Cardiac muscle cell (in vitro differentiated cells and primary cell): Measurements from ENCODE around the gene MRPS12. TPM values are rescaled to one million over a fixed set of nuclear protein-coding genes. Genes with fewer than 3 reads are reported as not detected.

Experiments
- DNase-seq, 2 donors: peaks; one replicate each; pipeline versions ENCODE4 v3.0.0 to v3.0.0-alpha.2; 2010 to 2017; ENCODE audit warnings: low read depth in 1 of 2, low spot score in 1 of 2
- H3K27ac ChIP-seq: fragments of 200-600 bp; sonication (generic); 2 replicates; pipeline ENCODE4 v1.5.1; 2016
- H3K27me3 ChIP-seq: fragments of 200-600 bp; sonication (generic); 2 replicates; pipeline ENCODE4 v1.6.0; 2016; ENCODE audit warnings: control low read depth
- H3K36me3 ChIP-seq: fragments of 200-600 bp; sonication (generic); 2 replicates; pipeline ENCODE4 v1.5.1; 2016; ENCODE audit warnings: control low read depth
- H3K4me1 ChIP-seq: fragments of 200-600 bp; sonication (generic); 2 replicates; pipeline ENCODE4 v1.8.1; 2017; ENCODE audit warnings: low read depth, mild to moderate bottlenecking, mixed run types
- H3K4me3 ChIP-seq: fragments of 200-600 bp; sonication (generic); 2 replicates; pipeline ENCODE4 v1.5.1; 2016; ENCODE audit warnings: mild to moderate bottlenecking
- H3K9me3 ChIP-seq: fragments of 200-600 bp; sonication (generic); 2 replicates; pipeline ENCODE4 v1.5.1; 2017; ENCODE audit warnings: low read depth, mild to moderate bottlenecking, control low read depth
- polyA plus RNA-seq: library from polyadenylated mRNA; unstranded; fragments of >200 nt; fragmentation: Nextera tagmentation; extraction: Ambion mirVana; gene quantifications from 2 replicates; pipeline ENCODE4 v1.2.1, GENCODE V29; 2016
- total RNA-seq: library from RNA; depleted of rRNA; stranded (reverse); fragments of >200 nt; gene quantifications from 2 replicates; pipeline ENCODE4 v1.2.3, GENCODE V29; 2016
- TF ChIP-seq, protein P1 (sequence below): IDR thresholded peaks from 2 replicates; pipeline ENCODE4 v1.5.1; 2012; ENCODE audit warnings: low read depth, mild to moderate bottlenecking, low read length

The MRPS12 gene
- total and polyA plus RNA-seq, 2 experiments from 2014 or later, result 52.0 to 72.2 TPM

DNA sequence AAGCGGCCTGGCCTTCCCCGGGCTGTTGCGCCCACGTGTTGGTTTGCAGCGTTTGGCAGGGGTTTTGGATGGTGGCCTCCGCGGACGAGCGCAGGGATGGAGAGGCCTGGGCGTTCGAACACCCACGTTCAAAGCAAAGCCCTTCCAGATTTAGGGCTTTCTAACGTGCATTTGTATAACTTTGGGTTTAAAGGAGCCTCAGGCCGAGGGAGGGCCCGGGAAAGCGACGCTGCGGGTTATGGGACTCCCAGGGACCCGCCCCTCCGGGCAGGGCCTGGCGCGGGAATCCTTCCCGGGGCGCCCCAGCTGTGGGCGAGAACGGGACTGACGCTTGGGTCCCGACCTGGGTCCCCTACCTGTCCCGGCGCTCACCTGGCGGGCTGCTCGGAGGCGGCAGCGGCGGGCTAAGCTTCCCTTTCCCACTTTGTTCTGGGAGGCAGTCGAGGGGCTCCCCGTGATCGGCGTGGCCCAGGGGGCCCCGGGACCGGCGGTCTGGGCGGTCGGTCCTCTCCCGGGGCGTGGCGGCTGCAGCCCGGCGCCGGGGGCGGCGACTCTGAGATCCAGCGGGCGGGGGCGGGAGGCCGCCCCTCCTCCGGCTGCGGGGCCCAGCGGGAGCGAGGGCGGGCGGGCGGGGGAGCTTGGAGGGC, 44.6 kb downstream of the MRPS12 start, which contains the start of gene FBXO17:
Gene FBXO17 (minus strand): TSS at position 529 of the 647 bp plus-strand sequence. CDS start 25,423 bp downstream, outside the sequence.
- Histone ChIP-seq H3K4me3 (peak within 1 kb of the TSS; percentile 63), H3K36me3 (no peaks in the 10 kb centered on the region), H3K4me1 (peaks cover 15% of the 10 kb centered on the region), H3K27me3 (no peaks in the 10 kb centered on the region), H3K27ac (peak within 1 kb of the TSS; percentile 81), H3K9me3 (no peaks in the 10 kb centered on the region)
- TF ChIP-seq, protein P1, sequence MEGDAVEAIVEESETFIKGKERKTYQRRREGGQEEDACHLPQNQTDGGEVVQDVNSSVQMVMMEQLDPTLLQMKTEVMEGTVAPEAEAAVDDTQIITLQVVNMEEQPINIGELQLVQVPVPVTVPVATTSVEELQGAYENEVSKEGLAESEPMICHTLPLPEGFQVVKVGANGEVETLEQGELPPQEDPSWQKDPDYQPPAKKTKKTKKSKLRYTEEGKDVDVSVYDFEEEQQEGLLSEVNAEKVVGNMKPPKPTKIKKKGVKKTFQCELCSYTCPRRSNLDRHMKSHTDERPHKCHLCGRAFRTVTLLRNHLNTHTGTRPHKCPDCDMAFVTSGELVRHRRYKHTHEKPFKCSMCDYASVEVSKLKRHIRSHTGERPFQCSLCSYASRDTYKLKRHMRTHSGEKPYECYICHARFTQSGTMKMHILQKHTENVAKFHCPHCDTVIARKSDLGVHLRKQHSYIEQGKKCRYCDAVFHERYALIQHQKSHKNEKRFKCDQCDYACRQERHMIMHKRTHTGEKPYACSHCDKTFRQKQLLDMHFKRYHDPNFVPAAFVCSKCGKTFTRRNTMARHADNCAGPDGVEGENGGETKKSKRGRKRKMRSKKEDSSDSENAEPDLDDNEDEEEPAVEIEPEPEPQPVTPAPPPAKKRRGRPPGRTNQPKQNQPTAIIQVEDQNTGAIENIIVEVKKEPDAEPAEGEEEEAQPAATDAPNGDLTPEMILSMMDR, result no peak
- DNase-seq, result peak; percentile 74 to 75

DNA sequence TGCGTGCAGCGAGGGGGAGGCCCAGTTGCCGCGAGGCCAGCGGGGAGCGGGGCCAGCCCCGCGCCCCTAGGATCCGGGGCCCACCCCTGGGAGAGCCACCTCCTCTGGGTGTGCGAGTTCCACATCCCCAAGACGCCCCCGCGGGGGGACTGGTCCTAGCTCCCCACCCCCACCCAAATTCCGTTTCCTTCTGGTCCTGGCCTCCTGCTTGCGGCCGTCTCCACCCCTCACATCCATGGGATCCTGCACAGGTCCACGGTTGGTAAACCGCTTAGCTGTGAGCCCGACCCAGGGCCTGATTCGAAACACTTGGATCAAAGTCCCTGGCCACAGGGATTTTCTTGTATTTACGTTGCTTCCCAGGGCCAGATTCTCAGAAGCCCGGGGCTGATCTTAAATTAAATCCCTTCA, 45.1 kb downstream of the MRPS12 start:
- H3K4me3 ChIP-seq, result peak overlapping the region; percentile 63
- peak overlapping the region; percentile 81 for H3K27ac ChIP-seq
- H3K4me1 ChIP-seq, result peaks cover 15% of the 10 kb centered on the region
- H3K27me3 ChIP-seq, result no peaks in the 10 kb centered on the region
- H3K36me3 ChIP-seq, result no peaks in the 10 kb centered on the region
- DNase-seq, result peak in 1 of 2 donors; percentile 60
- no peaks in the 10 kb centered on the region for H3K9me3 ChIP-seq
- TF ChIP-seq, protein P1, result no peak

GRCh38 chr19:38977445-38978325, 46.9 kb downstream of the MRPS12 start:
- DNase-seq, result no peak
- no peaks in the 10 kb centered on the region for H3K9me3 ChIP-seq
- peaks cover 15% of the 10 kb centered on the region for H3K4me1 ChIP-seq
- H3K4me3 ChIP-seq, result no peak overlapping the region
- peak overlapping the region; percentile 1 for H3K27ac ChIP-seq
- no peaks in the 10 kb centered on the region for H3K27me3 ChIP-seq
- no peaks in the 10 kb centered on the region for H3K36me3 ChIP-seq
- TF ChIP-seq, protein P1, result no peak

GRCh38 chr19:38978326-38978689, 47.6 kb downstream of the MRPS12 start:
- Histone ChIP-seq H3K4me3 (no peak overlapping the region), H3K4me1 (peaks cover 15% of the 10 kb centered on the region), H3K9me3 (no peaks in the 10 kb centered on the region), H3K27me3 (no peaks in the 10 kb centered on the region), H3K27ac (peak overlapping the region; percentile 1), H3K36me3 (no peaks in the 10 kb centered on the region)
- DNase-seq, result no peak
- TF ChIP-seq, protein P1, result no peak

DNA sequence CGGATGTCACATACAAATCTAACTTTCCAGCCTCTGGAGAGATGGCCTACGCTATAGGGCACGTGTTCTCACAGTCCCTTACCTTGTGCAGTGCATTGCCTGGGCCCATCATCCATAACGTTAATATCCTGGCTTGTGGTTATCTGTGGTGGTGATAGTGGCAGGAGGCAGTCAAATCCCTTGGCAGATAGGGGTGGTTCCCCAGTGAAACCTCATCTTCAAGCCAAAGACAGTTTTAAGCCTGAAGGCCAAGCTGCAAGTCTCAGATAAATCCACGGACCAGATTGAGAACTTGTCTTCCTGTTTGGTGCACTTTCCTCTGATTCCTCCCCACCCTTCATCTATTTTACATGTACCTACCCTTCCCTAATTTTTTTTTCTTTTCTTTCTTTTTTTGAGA, 49.1 kb downstream of the MRPS12 start:
- no peaks in the 10 kb centered on the region for H3K36me3 ChIP-seq
- no peaks in the 10 kb centered on the region for H3K9me3 ChIP-seq
- no peak overlapping the region for H3K27ac ChIP-seq
- no peak for DNase-seq
- H3K4me1 ChIP-seq, result peaks cover 8% of the 10 kb centered on the region
- H3K27me3 ChIP-seq, result no peaks in the 10 kb centered on the region
- H3K4me3 ChIP-seq, result no peak overlapping the region
- TF ChIP-seq, protein P1, result no peak
